WTC11 (cell line): ENCODE data around the gene DGKQ. TPM values are rescaled to one million over a fixed set of nuclear protein-coding genes. Genes with fewer than 3 reads are reported as not detected.

Source experiments
- ATAC-seq: fragments of 200-7000 bp; cut with Tn5 transposase; 2 replicates; pipeline ENCODE4 v1.10.0; 2021; ENCODE audit warnings: mild to moderate bottlenecking, moderate library complexity
- CTCF ChIA-PET: fragments of 300-600 bp; sonication (Branson Sonifier 250); formaldehyde crosslinking; loops from one replicate; lab custom pipeline; 2021; ENCODE audit warnings: antibody characterized with exemption; lab: Charles Lee
- POLR2A ChIA-PET: fragments of 350-600 bp; sonication (Branson Sonifier 250); formaldehyde crosslinking; loops from one replicate; lab custom pipeline; 2021; ENCODE audit warnings: antibody characterized with exemption; lab: Charles Lee
- DNase-seq: peaks from one replicate; pipeline ENCODE4 v3.0.0; 2021; ENCODE audit warnings: low spot score
- H3K27ac Mint-ChIP-seq: 2 replicates; pipeline ENCODE4 v1.8.0; 2021; ENCODE audit warnings: mixed read lengths
- H3K27me3 Mint-ChIP-seq: 2 replicates; pipeline ENCODE4 v1.8.0; 2021; ENCODE audit warnings: low read depth, mild to moderate bottlenecking, moderate library complexity, mixed read lengths
- H3K36me3 Mint-ChIP-seq: 2 replicates; pipeline ENCODE4 v1.8.0; 2021; ENCODE audit warnings: mixed read lengths
- H3K4me1 Mint-ChIP-seq: 2 replicates; pipeline ENCODE4 v1.8.0; 2022; ENCODE audit warnings: mixed read lengths
- H3K4me3 Mint-ChIP-seq: 2 replicates; pipeline ENCODE4 v1.8.0; 2021; ENCODE audit warnings: mild to moderate bottlenecking, moderate library complexity, mixed read lengths
- H3K9me3 Mint-ChIP-seq: 2 replicates; pipeline ENCODE4 v1.8.0; 2021; ENCODE audit warnings: mixed read lengths
- AR ChIP-seq: fragments of 250-450 bp; sonication (Bioruptor Pico); IDR thresholded peaks from 2 replicates; pipeline ENCODE4 v1.9.0; 2021; ENCODE audit warnings: mild to moderate bottlenecking
- ATF6 ChIP-seq: sonication (generic); formaldehyde crosslinking; IDR thresholded peaks from 2 replicates; pipeline ENCODE4 v1.8.1; 2023; ENCODE audit warnings: mild to moderate bottlenecking, missing genetic modification reagents
- E2F1 ChIP-seq: sonication (generic); formaldehyde crosslinking; IDR thresholded peaks from 2 replicates; pipeline ENCODE4 v1.8.0; 2022; ENCODE audit warnings: mild to moderate bottlenecking, missing genetic modification reagents
- E2F4 ChIP-seq: sonication (generic); formaldehyde crosslinking; IDR thresholded peaks from 2 replicates; pipeline ENCODE4 v1.8.1; 2022; ENCODE audit warnings: low read depth, mild to moderate bottlenecking, moderate library complexity, missing genetic modification reagents, borderline replicate concordance
- NR1H2 ChIP-seq: sonication (generic); formaldehyde crosslinking; IDR thresholded peaks from 2 replicates; pipeline ENCODE4 v1.9.0; 2021; ENCODE audit warnings: mild to moderate bottlenecking, moderate library complexity, missing genetic modification reagents
- NR2C2 ChIP-seq: sonication (generic); formaldehyde crosslinking; IDR thresholded peaks from 2 replicates; pipeline ENCODE4 v1.8.0; 2022; ENCODE audit warnings: mild to moderate bottlenecking, missing genetic modification reagents
- PRDM15 ChIP-seq: sonication (generic); formaldehyde crosslinking; IDR thresholded peaks from 2 replicates; pipeline ENCODE4 v1.8.0; 2022; ENCODE audit warnings: missing genetic modification reagents
- RORB ChIP-seq: fragments of 250-450 bp; sonication (Bioruptor Pico); IDR thresholded peaks from 2 replicates; pipeline ENCODE4 v1.9.0; 2021; ENCODE audit warnings: mild to moderate bottlenecking
- SMAD3 ChIP-seq: sonication (generic); formaldehyde crosslinking; IDR thresholded peaks from 2 replicates; pipeline ENCODE4 v1.8.0; 2022; ENCODE audit warnings: missing genetic modification reagents, mild to moderate bottlenecking, borderline replicate concordance
- TEAD4 ChIP-seq: sonication (generic); formaldehyde crosslinking; IDR thresholded peaks from 2 replicates; pipeline ENCODE4 v1.8.0; 2022; ENCODE audit warnings: mild to moderate bottlenecking, missing genetic modification reagents
- TP53 ChIP-seq: sonication (generic); formaldehyde crosslinking; IDR thresholded peaks from 2 replicates; pipeline ENCODE4 v1.8.1; 2023; ENCODE audit warnings: mild to moderate bottlenecking, missing genetic modification reagents
- USF1 ChIP-seq: sonication (generic); formaldehyde crosslinking; IDR thresholded peaks from 2 replicates; pipeline ENCODE4 v1.8.0; 2022; ENCODE audit warnings: mild to moderate bottlenecking, missing genetic modification reagents
- USF2 ChIP-seq: sonication (generic); formaldehyde crosslinking; IDR thresholded peaks from 2 replicates; pipeline ENCODE4 v1.8.1; 2023; ENCODE audit warnings: mild to moderate bottlenecking, missing genetic modification reagents, moderate library complexity
- ZBTB21 ChIP-seq: sonication (generic); formaldehyde crosslinking; IDR thresholded peaks from 2 replicates; pipeline ENCODE4 v1.8.1; 2023; ENCODE audit warnings: mild to moderate bottlenecking, missing genetic modification reagents, borderline replicate concordance
- ZNF263 ChIP-seq: sonication (generic); formaldehyde crosslinking; IDR thresholded peaks from 2 replicates; pipeline ENCODE4 v1.8.1; 2022; ENCODE audit warnings: low read depth, mild to moderate bottlenecking, moderate library complexity, missing genetic modification reagents
- ZNF396 ChIP-seq: fragments of 250-450 bp; sonication (Bioruptor Pico); IDR thresholded peaks from 2 replicates; pipeline ENCODE4 v1.8.0; 2021; ENCODE audit warnings: mild to moderate bottlenecking, moderate library complexity, borderline replicate concordance
- total RNA-seq: library from RNA; stranded (reverse); gene quantifications from 3 replicates; pipeline ENCODE4 v1.2.3, GENCODE V29; 2021
- TF ChIP-seq, protein P1 (sequence below): sonication (generic); formaldehyde crosslinking; IDR thresholded peaks from 2 replicates; pipeline ENCODE4 v1.8.1; 2023; ENCODE audit warnings: mild to moderate bottlenecking, missing genetic modification reagents, moderate library complexity
- TF ChIP-seq, protein P2 (sequence below): sonication (generic); formaldehyde crosslinking; IDR thresholded peaks from 2 replicates; pipeline ENCODE4 v1.8.1; 2022; ENCODE audit warnings: mild to moderate bottlenecking, missing genetic modification reagents, moderate library complexity, borderline replicate concordance

Gene DGKQ
- total RNA-seq, 1 experiment from 2014 or later, result 19.3 TPM

GRCh38 chr4:946517-947471 lies 26.6 kb downstream of the DGKQ start (continued):
- TF ChIP-seq USF2 (CRISPR knock-in tag), result no peak
- no peak for TF ChIP-seq ATF6
- TF ChIP-seq ZNF263, result no peak
- TF ChIP-seq, protein P1, sequence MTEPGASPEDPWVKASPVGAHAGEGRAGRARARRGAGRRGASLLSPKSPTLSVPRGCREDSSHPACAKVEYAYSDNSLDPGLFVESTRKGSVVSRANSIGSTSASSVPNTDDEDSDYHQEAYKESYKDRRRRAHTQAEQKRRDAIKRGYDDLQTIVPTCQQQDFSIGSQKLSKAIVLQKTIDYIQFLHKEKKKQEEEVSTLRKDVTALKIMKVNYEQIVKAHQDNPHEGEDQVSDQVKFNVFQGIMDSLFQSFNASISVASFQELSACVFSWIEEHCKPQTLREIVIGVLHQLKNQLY (CRISPR knock-in tag), result no peak
- TF ChIP-seq, all 79 proteins: peak for 0

- Mint-ChIP-seq H3K27ac (peak overlapping the region; percentile 4; the same call in 1 of the 2 replicates), H3K4me3 (peak overlapping the region; percentile 66; the same call in 1 of the 2 replicates), H3K9me3 (no peaks in the 10 kb centered on the region), H3K4me1 (peaks cover 13% of the 10 kb centered on the region), H3K27me3 (peaks cover 26% of the 10 kb centered on the region), H3K36me3 (no peaks in the 10 kb centered on the region)
- ChIA-PET CTCF (interaction anchor here (1.2 to 1.6 kb wide), 2 partner anchors 14 to 19 kb away, joined by 3 to 4 read pairs; partner anchors contain the start of genes GAK and TMEM175), POLR2A (no interaction called here)
- DNase-seq (no peak), ATAC-seq (no peak)
- no peak for TF ChIP-seq ZNF396 (CRISPR knock-in tag)
- TF ChIP-seq AR (CRISPR knock-in tag), result no peak
- no peak for TF ChIP-seq E2F4 (CRISPR knock-in tag)
- no peak for TF ChIP-seq E2F1 (CRISPR knock-in tag)
- no peak for TF ChIP-seq USF2 (CRISPR knock-in tag)
- TF ChIP-seq TP53, result no peak
- no peak for TF ChIP-seq ZBTB21
- no peak for TF ChIP-seq USF1 (CRISPR knock-in tag)
- no peak for TF ChIP-seq TEAD4 (CRISPR knock-in tag)
- TF ChIP-seq RORB (CRISPR knock-in tag), result no peak
- TF ChIP-seq, protein P2, sequence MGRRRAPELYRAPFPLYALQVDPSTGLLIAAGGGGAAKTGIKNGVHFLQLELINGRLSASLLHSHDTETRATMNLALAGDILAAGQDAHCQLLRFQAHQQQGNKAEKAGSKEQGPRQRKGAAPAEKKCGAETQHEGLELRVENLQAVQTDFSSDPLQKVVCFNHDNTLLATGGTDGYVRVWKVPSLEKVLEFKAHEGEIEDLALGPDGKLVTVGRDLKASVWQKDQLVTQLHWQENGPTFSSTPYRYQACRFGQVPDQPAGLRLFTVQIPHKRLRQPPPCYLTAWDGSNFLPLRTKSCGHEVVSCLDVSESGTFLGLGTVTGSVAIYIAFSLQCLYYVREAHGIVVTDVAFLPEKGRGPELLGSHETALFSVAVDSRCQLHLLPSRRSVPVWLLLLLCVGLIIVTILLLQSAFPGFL (CRISPR knock-in tag), result no peak
- no peak for TF ChIP-seq SMAD3 (CRISPR knock-in tag)
- no peak for TF ChIP-seq NR1H2 (CRISPR knock-in tag)
- no peak for TF ChIP-seq PRDM15 (CRISPR knock-in tag)
- TF ChIP-seq NR2C2, result no peak
Measured at GRCh38 chr4:946103-946450, 27.3 kb downstream of the DGKQ start.
